ENCODE data around the gene ILF2.

GRCh38 chr1:153667439-153667838 is 3.4 kb downstream of the ILF2 start:
- no peak for TF ChIP-seq POLR2AphosphoS5 (IDR thresholded peaks at IDR 0.05)
- TF ChIP-seq EP300 (IDR thresholded peaks at IDR 0.05): no peak
- TF ChIP-seq CTCF (IDR thresholded peaks at IDR 0.05): no peak

All from gastroesophageal sphincter (tissue), 3 donors.